Middle frontal gyrus (tissue), 1 donor: ENCODE results near the gene ATP5PO.

Experiments
- DNase-seq: peaks from one replicate; pipeline ENCODE4 v3.0.0-alpha.2; 2015; ENCODE audit warnings: low spot score; ENCODE audit errors: extremely low spot score

ATP5PO gene

GRCh38 chr21:33899199-33899598 is 16.4 kb downstream of the ATP5PO start:
- DNase-seq = no peak

DNA sequence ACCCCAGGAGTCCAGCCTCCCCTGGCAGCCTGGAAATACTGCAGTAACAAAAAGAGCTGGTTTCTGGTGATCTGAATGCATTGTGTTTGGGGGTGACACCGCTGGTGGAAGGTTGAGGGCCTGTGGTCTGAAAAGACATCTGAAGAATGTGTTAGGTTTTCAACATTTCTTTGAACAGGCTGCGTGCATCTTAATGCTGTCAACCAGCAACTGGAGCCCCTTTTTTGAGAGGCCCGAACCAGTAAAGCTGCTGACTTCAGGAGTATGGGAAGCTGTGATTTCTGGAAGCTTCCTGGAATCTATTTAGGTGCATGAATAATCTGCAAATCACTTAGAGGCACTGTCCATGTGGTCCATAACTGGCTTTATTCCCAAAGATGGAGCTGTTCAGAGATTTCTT is 17.0 kb downstream of the ATP5PO start:
- no peak for DNase-seq

DNA sequence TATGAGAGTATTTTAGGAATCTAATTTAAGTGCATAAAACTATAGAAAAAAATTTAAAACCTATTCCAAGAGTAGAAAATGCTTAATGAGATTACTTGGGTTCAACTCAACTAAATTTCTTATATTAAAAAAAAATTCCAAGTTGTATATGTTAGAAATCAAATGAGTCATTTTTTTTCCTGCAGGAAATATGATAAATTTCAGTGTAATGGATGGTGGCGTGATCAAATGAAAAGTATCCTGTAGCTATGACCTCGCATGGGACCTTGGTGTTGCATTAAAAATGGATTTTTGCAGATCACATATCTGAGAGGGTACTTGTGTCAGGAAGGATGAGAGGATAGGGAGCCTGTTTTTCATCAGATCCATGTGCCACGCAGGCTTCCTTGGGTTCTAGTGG is 17.9 kb downstream of the ATP5PO start:
- no peak for DNase-seq

GRCh38 chr21:33897098-33897497 is 18.5 kb downstream of the ATP5PO start:
- no peak for DNase-seq

- DNase-seq = no peak
Observed at GRCh38 chr21:33896691-33897090, 18.9 kb downstream of the ATP5PO start.

GRCh38 chr21:33895356-33895755 is 20.2 kb downstream of the ATP5PO start:
- no peak for DNase-seq

- peak; percentile 54 for DNase-seq
Observed at GRCh38 chr21:33894736-33895288, 20.8 kb downstream of the ATP5PO start.

DNA sequence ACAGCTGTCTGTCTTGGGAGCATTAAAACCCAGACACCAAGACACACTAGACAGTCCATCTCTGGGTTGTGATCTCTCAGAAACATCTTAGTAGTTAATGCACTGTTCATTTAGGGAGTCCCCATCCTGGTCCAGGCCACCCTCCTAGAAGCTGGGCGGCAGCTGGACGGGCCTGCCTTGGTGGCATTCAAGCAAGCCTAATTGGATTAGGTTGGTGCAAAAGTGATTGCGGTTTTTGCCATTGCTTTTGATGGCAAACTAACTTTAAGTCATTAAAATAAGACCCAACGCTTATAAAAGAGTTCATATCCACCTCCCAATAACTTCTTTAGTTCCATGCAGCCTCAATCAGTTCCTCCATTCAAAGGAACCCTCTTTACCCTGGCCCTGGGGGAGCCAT is 21.7 kb downstream of the ATP5PO start:
- DNase-seq = no peak

DNA sequence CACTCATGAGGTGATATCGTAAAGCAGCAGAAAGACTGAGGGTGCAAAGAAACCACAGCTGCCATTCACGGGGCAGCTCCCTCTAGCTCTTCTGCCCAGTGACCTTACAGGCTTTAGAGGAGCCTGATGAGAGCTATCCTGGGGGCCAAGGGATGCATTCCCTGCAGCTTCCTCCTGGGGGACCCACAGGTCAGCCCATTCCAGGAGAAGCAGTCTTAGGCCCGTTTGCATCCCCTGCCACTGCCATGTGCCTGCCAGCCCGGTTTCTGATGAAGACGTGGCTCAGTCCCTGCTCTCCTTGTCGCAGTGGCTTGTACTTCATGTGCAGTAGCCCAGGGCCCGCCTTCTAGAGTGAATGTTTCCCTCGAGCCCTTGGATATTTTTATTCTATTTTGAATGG is 22.8 kb downstream of the ATP5PO start:
- no peak for DNase-seq

- no peak for DNase-seq
Observed at GRCh38 chr21:33890187-33890586, 25.4 kb downstream of the ATP5PO start.

DNA sequence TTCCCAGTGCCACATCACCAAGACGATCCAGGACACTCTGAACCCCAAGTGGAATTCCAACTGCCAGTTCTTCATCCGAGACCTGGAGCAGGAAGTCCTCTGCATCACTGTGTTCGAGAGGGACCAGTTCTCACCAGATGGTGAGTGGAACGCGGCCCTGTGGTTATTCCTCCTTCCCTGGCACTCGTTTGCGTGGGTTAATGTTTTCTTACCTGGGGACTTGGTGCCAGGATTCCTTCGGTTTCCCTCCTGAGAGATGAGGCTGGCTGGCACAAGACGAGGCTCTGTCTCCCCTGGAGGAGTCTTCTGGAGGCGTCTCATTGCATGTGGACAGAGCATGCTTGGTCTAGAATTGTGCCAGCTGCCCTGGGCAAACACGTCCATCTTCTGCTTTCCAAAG is 29.3 kb downstream of the ATP5PO start:
- no peak for DNase-seq

DNA sequence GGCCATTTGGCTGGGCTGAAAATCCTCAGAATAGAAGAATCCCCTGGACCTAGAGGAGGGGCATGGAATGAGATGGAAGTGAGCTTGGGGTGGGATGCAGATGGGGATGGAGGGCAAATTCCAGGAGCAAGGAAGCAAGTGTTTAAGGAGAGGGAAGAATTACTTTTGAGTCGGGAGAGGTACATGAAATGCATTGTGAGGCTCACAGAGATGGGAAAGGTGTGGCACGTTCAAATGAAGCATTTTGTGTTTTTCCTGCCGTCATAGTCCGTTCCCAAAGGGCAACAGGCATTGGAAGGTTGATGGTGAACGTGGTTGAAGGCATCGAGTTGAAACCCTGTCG is 30.5 kb downstream of the ATP5PO start:
- no peak for DNase-seq

- DNase-seq = no peak
Observed at GRCh38 chr21:33884376-33885171, 31.0 kb downstream of the ATP5PO start.

DNA sequence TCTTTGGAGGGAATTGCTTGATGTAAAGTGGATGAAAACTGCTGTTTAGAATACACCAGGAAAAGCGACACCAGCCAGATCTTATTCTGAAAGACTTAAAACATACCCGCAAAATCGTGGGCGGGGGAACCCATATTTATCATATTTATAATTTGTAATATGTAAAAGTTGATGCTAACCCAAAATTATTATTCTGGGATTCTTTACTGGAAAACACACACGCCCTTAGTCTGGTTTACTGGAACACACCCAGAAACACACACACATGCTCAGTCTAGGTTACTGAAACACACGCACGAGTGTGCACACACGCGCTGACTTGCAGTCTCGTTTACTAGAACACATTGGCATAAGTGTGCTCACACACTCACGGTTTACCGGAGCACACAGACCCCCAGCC is 32.5 kb downstream of the ATP5PO start:
- no peak for DNase-seq

- no peak for DNase-seq
Observed at GRCh38 chr21:33881689-33882440, 33.7 kb downstream of the ATP5PO start.

DNA sequence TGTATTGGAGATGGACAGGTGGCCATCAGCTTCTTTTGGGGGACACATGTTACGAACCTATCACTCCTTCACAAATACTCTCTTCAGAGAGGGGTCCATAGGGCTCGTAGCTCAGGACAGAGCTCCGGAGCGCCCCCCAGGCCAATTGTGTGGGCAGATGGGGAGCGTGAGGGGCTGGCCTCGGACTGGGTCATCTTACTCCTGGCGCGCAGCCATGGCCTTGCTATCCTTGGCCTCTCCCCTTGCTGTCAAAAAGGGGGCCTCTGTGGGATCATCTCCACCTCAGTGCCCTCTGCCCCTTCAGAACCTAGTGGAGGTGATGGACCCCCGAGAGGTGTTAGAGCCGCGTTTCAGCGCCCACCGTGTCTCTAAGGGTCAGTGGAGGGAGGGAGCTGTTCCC is 35.0 kb downstream of the ATP5PO start:
- DNase-seq = no peak

DNA sequence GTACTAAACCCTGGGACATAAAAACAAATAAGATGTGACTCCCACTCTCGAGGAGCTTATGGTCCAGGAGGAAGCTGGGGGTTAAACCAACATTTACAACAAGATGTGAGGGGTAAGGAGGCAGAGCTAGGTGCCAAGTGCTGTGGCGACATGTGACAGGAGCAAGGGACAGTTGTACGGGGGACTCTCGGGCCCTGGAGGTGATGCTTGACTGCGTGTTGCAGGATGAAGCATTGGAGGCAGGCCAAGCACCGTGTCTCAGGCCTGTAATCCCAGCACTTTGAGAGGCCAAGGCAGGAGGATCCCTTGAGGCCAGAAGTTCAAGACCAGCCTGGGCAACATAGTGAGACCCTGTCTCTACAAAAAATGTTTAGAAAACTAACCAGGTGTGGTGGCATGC is 36.8 kb downstream of the ATP5PO start:
- DNase-seq = no peak

DNA sequence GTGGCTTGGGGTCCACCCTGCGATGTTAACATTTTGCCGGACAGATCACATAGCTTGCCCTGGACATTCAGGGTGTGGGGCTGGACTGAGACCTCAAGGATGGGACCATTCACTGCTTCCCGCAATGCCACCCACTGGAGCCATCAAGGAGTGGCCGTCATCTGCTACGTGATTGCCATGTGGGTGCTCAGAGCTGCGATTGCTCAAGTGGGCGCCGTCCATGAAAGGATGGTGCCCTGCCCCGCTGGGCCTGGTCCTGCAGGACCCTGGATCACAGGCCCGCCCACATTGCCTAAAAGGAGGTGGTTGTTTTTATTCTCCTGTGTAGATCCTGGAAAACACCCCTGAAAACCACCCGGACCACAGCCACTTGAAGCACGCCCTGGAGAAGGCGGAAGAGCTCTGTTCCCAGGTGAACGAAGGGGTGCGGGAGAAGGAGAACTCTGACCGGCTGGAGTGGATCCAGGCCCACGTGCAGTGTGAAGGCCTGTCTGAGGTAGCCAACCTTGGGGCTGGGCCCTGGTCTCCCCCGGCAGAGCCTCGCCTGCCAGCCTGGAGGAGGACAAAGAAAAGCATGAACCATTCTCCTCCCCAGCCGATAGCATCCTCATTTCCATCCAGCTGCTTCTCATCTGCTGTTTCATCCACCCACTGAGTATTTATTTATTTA is 40.4 kb downstream of the ATP5PO start:
- DNase-seq = no peak

- no peak for DNase-seq
Observed at GRCh38 chr21:33874161-33874560, 41.4 kb downstream of the ATP5PO start.

DNA sequence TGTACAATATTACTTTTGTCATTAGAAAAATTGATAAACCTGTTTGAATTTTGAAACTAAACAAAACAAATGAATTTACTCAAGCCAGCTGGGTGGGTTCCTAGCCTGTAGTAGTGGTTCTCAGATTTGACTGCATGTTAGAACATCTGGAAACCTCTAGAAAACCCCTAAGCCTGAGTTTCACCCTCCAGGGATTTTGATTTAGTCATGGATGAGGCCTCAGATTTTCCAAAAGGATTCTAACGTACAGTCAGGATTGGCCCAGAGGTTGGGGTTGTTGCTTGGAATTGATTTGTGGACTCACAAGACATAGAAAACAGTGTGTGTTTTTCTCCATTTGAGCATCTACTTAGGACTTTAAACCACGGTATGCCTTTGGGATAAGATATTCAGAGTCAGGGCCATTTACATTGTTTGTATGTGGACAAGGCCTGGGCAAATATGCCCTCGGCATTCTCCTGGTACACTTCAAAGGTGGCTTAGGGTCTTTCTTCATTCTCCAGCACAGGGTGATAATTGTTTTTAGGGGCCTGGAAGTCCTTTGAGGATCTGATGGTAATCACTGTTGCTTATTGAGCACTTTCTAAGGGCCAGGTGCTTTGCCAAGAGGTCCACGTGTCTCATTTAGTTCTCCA is 42.6 kb downstream of the ATP5PO start:
- no peak for DNase-seq

GRCh38 chr21:33871171-33871570 is 44.4 kb downstream of the ATP5PO start:
- no peak for DNase-seq

GRCh38 chr21:33870768-33871167 is 44.8 kb downstream of the ATP5PO start:
- DNase-seq = no peak
